ENCODE measurements around the gene IHH.
A peak's percentile ranks its signal among the peaks of the same experiment; 100 is the strongest.

IHH gene

DNA sequence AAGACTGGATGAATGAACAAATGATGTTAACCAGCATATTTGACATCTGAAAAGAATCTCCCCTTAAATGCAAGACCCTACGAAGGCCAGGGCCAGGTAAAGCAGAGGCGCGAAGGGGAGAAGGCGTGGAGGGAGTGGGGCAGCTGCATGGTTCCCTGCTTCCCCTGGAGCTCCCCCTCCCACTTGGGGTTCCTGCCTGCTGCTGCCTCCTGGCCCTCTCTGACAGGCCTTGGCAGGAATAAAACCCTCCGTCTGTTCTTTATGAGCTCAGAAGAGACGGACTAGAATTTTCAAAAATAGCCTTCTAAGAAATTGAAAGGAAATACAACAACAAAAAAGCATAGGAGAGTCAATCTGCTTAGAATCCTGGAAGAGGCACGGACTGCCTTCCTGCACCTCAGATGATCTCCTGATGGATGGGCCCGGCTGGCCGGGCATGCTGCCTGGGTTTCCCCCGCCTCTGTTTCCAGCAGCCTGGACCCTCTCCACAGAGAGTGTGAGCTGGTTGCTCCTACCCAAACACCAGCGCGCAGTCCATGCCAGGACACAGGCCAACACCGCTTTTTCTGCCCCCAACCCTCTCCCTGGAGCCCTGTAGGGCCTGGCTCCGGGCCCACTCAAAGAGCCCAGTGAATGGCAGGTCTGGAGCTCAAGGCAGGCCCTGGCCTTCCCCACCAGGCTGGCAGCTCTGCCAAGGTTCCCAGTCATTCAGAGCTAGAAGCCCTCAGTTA, 43.4 kb downstream of the IHH start:
- no peak overlapping the region for H3K4me3 ChIP-seq (ENCODE audit: low read depth, low read length)
- no peak for DNase-seq (ENCODE audit: low read depth, low spot score)
- in situ Hi-C loops (cut with HindIII; ENCODE audit: low sequenced_read_pairs), result no loop called here
- TF ChIP-seq, protein P1, sequence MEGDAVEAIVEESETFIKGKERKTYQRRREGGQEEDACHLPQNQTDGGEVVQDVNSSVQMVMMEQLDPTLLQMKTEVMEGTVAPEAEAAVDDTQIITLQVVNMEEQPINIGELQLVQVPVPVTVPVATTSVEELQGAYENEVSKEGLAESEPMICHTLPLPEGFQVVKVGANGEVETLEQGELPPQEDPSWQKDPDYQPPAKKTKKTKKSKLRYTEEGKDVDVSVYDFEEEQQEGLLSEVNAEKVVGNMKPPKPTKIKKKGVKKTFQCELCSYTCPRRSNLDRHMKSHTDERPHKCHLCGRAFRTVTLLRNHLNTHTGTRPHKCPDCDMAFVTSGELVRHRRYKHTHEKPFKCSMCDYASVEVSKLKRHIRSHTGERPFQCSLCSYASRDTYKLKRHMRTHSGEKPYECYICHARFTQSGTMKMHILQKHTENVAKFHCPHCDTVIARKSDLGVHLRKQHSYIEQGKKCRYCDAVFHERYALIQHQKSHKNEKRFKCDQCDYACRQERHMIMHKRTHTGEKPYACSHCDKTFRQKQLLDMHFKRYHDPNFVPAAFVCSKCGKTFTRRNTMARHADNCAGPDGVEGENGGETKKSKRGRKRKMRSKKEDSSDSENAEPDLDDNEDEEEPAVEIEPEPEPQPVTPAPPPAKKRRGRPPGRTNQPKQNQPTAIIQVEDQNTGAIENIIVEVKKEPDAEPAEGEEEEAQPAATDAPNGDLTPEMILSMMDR (IDR thresholded peaks at IDR 0.05; ENCODE audit: low read depth, low read length), result no peak

DNA sequence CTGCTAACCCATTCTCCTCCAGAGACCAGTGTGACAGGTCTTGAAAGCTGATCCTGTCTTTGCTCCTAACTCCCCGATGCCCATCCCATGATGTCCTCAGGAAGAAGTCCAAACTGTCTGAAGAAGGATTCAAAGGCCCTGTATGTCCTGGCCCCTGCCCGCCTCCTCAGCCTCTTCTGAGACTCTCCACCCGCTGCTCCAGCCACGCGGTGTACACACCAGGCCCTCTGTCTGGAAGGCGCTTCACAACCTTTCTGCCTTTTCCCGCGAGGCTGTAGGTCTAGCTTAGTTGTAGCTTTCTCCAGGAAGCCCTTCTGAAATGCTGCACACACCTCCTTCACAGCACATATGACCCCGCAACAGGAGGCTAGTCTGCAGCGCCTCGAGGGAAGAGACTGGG, 44.0 kb downstream of the IHH start:
- DNase-seq (ENCODE audit: low read depth, low spot score), result no peak
- TF ChIP-seq, protein P1 (IDR thresholded peaks at IDR 0.05; ENCODE audit: low read depth, low read length), result no peak
- no peak overlapping the region for H3K4me3 ChIP-seq (ENCODE audit: low read depth, low read length)
- in situ Hi-C loops (cut with HindIII; ENCODE audit: low sequenced_read_pairs), result no loop called here

DNA sequence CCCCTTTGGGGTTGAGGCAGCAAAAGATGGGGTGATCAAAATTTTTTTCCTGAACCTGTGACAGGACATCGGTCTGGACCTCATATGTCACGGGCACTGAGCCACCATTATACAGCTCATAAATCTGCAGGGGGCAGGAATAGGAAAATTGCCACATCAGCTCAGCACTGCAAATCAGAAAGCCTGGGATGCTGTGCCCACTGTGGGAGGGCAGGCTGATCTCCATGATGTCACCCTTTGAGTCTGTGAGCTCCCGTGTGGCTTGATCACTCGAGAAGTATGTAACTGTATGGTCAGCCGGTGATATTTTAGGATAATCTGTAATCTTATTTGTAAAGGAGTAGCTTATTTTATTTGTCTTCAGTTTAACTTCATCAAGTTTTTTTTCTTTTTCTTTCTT, 49.8 kb downstream of the IHH start:
- in situ Hi-C loops (cut with HindIII; ENCODE audit: low sequenced_read_pairs), result no loop called here
- TF ChIP-seq, protein P1 (IDR thresholded peaks at IDR 0.05; ENCODE audit: low read depth, low read length), result no peak
- no peak for DNase-seq (ENCODE audit: low read depth, low spot score)
- H3K4me3 ChIP-seq (ENCODE audit: low read depth, low read length), result no peak overlapping the region

DNA sequence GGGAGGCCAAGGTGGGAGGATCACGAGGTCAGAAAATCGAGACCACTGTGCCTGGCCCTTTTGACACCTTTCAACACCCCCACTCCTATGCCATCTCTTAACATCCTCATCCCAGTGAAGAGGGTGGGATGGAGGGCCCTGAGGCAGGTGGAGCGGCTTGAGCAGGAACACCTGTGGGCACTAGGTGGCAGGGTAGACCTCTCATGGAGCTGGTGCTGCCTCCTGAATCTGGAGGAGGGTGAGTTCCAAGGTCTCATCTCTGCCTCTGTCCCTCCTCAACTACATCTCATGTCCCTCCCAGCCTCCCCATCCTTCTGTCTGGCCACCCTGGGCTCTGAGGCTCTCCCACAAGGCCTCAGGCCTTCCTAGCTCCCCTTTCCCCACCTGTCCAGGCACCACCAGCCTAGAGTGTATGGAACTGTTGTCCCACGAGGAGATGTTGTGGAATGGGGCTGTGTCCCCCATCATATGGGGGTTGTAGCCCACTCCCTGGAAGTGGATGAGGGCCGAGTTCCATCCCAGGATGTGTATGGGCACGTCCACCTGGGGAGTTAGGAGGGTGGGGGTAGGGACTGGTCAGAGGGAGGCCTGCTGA, 50.5 kb downstream of the IHH start:
- no peak for DNase-seq (ENCODE audit: low read depth, low spot score)
- TF ChIP-seq, protein P1 (IDR thresholded peaks at IDR 0.05; ENCODE audit: low read depth, low read length), result peak; percentile 40
- H3K4me3 ChIP-seq (ENCODE audit: low read depth, low read length), result no peak overlapping the region
- in situ Hi-C loops (cut with HindIII; ENCODE audit: low sequenced_read_pairs), result no loop called here

DNA sequence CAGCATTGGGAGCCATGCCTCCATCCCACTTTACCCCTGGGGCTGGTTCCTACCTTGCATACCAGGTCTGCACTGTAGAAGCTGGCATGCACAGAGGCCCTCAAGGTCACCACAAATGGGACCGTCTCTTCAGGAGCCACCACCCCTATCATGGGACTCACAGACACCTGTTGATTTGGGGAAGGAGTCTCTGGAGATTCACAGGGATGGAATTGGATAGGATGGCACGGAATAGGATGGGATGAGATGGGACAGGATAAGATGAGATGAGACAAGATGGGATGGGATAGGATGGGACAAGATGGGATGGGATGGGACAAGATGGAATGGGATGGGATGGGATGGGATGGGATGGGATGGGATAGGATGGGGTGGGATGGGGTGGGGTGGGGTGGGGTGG, 51.4 kb downstream of the IHH start:
- no peak for DNase-seq (ENCODE audit: low read depth, low spot score)
- in situ Hi-C loops (cut with HindIII; ENCODE audit: low sequenced_read_pairs), result no loop called here
- TF ChIP-seq, protein P1 (IDR thresholded peaks at IDR 0.05; ENCODE audit: low read depth, low read length), result no peak
- no peak overlapping the region for H3K4me3 ChIP-seq (ENCODE audit: low read depth, low read length)

All from astrocyte of the spinal cord (primary cell).